Skin epidermis (tissue), 12 donors: ENCODE data around the gene TBL1XR1.

Experiments used
- H3K27ac ChIP-seq, 21 experiments: fragments of 200-600 bp; sonication (generic) in 11 of 21; one replicate each; pipeline ENCODE4 v1.5.0; 2020; ENCODE audit warnings: mild to moderate bottlenecking in 3 of 21, inconsistent platforms in 2 of 21, moderate library complexity in 2 of 21
- H3K4me3 ChIP-seq, 7 experiments: fragments of 200-600 bp; sonication (generic) in 2 of 7; one replicate each; pipeline ENCODE4 v1.5.0; 2020; ENCODE audit warnings: inconsistent platforms in 2 of 7, mild to moderate bottlenecking in 2 of 7, moderate library complexity in 1 of 7

TBL1XR1 gene

GRCh38 chr3:177197041-177197726, at the start of gene TBL1XR1:
TSS of gene TBL1XR1 (minus strand) at chr3:177197482. CDS start at chr3:177064977, 132,505 bp downstream.
- Histone ChIP-seq H3K4me3 (peak within 1 kb of the TSS; percentile 64 to 97 (median 86)), H3K27ac (peak within 1 kb of the TSS; percentile 85 to 100 (median 98))

DNA sequence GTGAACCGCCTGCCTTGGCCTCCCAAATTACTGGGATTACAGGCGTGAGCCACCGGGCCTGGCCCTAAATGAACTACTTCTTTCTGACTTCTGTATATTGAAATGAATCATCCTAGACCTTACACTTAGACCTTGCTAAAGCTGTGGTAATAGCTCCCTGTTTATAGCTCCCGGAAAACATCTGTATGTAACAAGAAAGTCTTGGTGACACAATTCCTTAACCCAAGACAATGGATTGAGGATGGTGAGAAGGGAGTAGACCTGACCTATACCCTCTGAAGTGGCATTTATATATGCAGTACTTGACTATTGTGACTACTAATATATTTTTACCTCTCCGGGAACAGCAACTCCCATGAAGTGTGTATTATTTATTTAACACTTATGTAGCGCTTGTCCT, 48.0 kb upstream of the TBL1XR1 start:
- H3K27ac ChIP-seq = no peak overlapping the region
- no peak overlapping the region for H3K4me3 ChIP-seq

- Histone ChIP-seq H3K4me3 (no peak overlapping the region), H3K27ac (no peak overlapping the region)
Measured at GRCh38 chr3:177244606-177245005, 47.3 kb upstream of the TBL1XR1 start.

DNA sequence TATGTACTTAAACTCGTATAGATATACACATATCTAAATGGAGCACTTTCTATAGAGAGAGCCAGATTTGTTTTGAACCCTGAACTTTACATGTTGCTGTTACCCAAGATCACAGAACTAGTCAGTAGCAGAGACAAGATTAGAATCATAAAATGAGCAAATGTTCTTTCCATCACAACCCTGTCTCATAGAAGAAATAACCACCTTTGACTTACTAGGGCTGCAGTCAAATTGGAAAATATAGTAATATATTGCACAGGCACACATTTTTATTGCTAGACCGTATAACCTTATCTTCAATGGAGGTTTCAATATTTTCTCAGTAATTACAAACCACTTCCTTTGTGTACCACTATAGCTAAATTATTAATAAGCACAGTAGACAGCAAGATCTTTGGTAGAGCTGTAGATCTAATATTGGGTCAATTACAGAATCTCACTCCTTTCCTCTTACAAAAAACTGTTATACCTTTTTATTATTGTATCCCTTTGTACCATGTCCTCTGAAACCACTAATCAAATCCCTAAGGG, 41.5 kb upstream of the TBL1XR1 start:
- no peak overlapping the region for H3K27ac ChIP-seq
- H3K4me3 ChIP-seq = no peak overlapping the region

- H3K4me3 ChIP-seq = no peak overlapping the region
- no peak overlapping the region for H3K27ac ChIP-seq
Measured at GRCh38 chr3:177237206-177237605, 39.9 kb upstream of the TBL1XR1 start.

DNA sequence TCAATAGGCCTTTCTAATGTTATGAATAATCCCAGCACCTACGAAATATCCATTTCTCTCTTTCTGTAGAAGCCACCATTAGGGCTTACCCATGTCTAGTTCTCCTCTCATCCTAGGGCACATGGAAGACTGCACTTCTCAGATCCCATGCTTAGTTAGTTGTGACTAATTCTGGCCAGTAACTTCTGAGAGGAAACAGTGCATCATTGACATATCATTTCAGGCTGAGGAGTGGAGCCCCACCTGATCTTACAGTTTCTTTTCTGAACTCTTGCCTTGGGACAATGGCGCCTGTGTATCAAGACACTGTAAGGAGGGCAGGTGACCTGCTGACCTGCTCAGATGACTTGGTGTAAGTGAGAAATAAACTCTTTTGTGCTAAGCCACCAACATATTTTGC, 39.4 kb upstream of the TBL1XR1 start:
- H3K27ac ChIP-seq = no peak overlapping the region
- H3K4me3 ChIP-seq = no peak overlapping the region

DNA sequence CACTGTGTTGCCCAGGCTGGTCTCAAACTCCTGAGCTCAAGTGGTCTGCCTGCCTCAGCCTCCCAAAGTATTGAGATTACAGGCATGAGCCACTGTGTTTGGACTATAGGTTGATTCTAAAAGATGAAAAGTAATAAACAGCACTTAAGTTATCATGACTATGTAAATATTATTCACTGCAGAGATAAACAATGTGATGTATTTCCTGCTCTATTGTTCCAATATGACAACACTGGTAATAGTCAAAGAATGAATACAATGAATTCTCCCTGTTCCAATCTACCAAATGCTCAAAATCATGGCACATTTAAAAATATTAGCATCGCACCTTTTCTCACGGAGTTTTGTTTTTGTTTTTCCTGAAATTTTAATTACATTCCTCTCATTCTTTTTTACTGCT, 36.8 kb upstream of the TBL1XR1 start:
- Histone ChIP-seq H3K4me3 (no peak overlapping the region), H3K27ac (no peak overlapping the region)

GRCh38 chr3:177231242-177231641, 34.0 kb upstream of the TBL1XR1 start:
- no peak overlapping the region for H3K27ac ChIP-seq
- H3K4me3 ChIP-seq = no peak overlapping the region

- H3K4me3 ChIP-seq = no peak overlapping the region
- H3K27ac ChIP-seq = no peak overlapping the region
Measured at GRCh38 chr3:177230641-177231040, 33.4 kb upstream of the TBL1XR1 start.

- no peak overlapping the region for H3K27ac ChIP-seq
- no peak overlapping the region for H3K4me3 ChIP-seq
Measured at GRCh38 chr3:177229791-177230190, 32.5 kb upstream of the TBL1XR1 start.

- no peak overlapping the region for H3K27ac ChIP-seq
- no peak overlapping the region for H3K4me3 ChIP-seq
Measured at GRCh38 chr3:177228601-177229190, 31.4 kb upstream of the TBL1XR1 start.

- Histone ChIP-seq H3K4me3 (no peak overlapping the region), H3K27ac (no peak overlapping the region)
Measured at GRCh38 chr3:177224414-177224813, 27.1 kb upstream of the TBL1XR1 start.

DNA sequence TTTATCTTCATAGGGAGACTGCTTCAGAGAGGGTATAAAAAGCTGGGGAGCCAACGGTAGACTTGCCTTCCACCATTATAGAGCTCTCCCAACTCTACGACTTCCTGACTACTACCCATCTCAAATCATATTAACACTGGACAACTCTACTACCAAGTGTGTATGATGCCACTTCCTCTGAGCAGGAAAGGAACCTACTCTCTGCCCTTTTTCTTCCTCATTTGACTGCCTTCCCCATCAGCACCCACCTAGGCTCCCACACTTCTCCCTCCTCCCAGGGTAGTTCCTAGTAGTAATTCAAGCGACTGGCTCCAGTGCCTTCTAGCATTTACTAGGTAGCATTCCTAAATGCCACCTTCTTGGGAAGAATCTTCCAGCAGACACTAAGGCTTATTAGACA, 24.5 kb upstream of the TBL1XR1 start:
- H3K4me3 ChIP-seq = no peak overlapping the region
- H3K27ac ChIP-seq = peak overlapping the region in 1 of 21 experiments; percentile 58

- Histone ChIP-seq H3K4me3 (no peak overlapping the region), H3K27ac (peak overlapping the region in 1 of 21 experiments; percentile 58)
Measured at GRCh38 chr3:177220136-177220974, 23.1 kb upstream of the TBL1XR1 start.

- Histone ChIP-seq H3K4me3 (no peak overlapping the region), H3K27ac (no peak overlapping the region)
Measured at GRCh38 chr3:177213801-177214535, 16.7 kb upstream of the TBL1XR1 start.

DNA sequence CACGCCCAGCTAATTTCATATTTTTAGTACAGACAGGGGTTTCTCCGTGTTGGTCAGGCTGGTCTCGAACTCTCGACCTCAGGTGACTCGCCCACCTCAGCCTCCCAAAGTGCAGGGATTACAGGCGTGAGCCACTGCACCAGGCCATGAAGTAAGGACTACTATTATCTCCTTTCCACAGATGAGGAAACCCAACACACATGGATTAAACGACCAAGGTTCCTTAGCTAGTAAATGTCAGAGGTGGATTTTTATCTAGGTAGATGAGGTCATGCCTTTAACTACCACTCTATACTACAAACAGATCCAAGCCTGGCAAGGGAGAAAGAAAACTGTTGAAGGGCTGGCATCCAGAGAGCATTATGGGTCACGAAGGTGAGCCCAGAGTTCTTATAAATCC, 15.5 kb upstream of the TBL1XR1 start:
- Histone ChIP-seq H3K4me3 (no peak overlapping the region), H3K27ac (peak overlapping the region in 1 of 21 experiments; percentile 3)

- Histone ChIP-seq H3K27ac (peak overlapping the region in 1 of 21 experiments; percentile 3), H3K4me3 (no peak overlapping the region)
Measured at GRCh38 chr3:177212278-177212610, 15.0 kb upstream of the TBL1XR1 start.

GRCh38 chr3:177211503-177212277, 14.4 kb upstream of the TBL1XR1 start:
- peak overlapping the region in 1 of 21 experiments; percentile 3 for H3K27ac ChIP-seq
- H3K4me3 ChIP-seq = no peak overlapping the region
